ACC112 (cell line): ENCODE results near the gene MGRN1.

Experiments used
- H2AFZ ChIP-seq: fragments of 200-600 bp; sonication (generic); one replicate; pipeline ENCODE4 v1.6.0; 2017; ENCODE audit warnings: antibody characterized with exemption, low read length; ENCODE audit not compliant: unreplicated experiment
- H3K27ac ChIP-seq: fragments of 200-600 bp; sonication (generic); 2 replicates; pipeline ENCODE4 v1.5.1; 2014; ENCODE audit warnings: low read depth, mild to moderate bottlenecking, antibody characterized with exemption, low read length, moderate library complexity
- H3K27me3 ChIP-seq: fragments of 200-600 bp; sonication (generic); 2 replicates; pipeline ENCODE4 v1.6.1; 2014; ENCODE audit warnings: mild to moderate bottlenecking, antibody characterized with exemption, low read length, moderate library complexity, mixed read lengths; ENCODE audit not compliant: insufficient read depth
- H3K36me3 ChIP-seq: fragments of 200-600 bp; sonication (generic); 2 replicates; pipeline ENCODE4 v1.6.1; 2016; ENCODE audit warnings: mild to moderate bottlenecking, antibody characterized with exemption, low read length, moderate library complexity, mixed read lengths; ENCODE audit not compliant: insufficient read depth
- H3K4me1 ChIP-seq: fragments of 200-600 bp; sonication (generic); one replicate; pipeline ENCODE4 v1.6.1; 2016; ENCODE audit warnings: low read length, mixed read lengths; ENCODE audit not compliant: insufficient read depth, unreplicated experiment, control insufficient read depth
- H3K4me3 ChIP-seq: fragments of 200-600 bp; sonication (generic); 2 replicates; pipeline ENCODE4 v1.5.1; 2014; ENCODE audit warnings: mild to moderate bottlenecking, low read depth, low read length
- H3K79me2 ChIP-seq: fragments of 200-600 bp; sonication (generic); one replicate; pipeline ENCODE4 v1.6.0; 2016; ENCODE audit warnings: low read length; ENCODE audit not compliant: control insufficient read depth, unreplicated experiment, insufficient read depth

Gene MGRN1

GRCh38 chr16:4626396-4626795, 1.8 kb downstream of the MGRN1 start:
- Histone ChIP-seq H2AFZ (no peak overlapping the region), H3K4me1 (peaks cover 10% of the 10 kb centered on the region), H3K36me3 (peaks cover 6% of the 10 kb centered on the region; the same call in 1 of the 2 replicates), H3K27me3 (no peaks in the 10 kb centered on the region), H3K4me3 (peak overlapping the region; percentile 88), H3K79me2 (peaks cover 51% of the 10 kb centered on the region), H3K27ac (no peak overlapping the region)

- Histone ChIP-seq H3K27ac (no peak overlapping the region), H3K79me2 (peaks cover 68% of the 10 kb centered on the region), H3K27me3 (no peaks in the 10 kb centered on the region), H3K4me1 (peaks cover 10% of the 10 kb centered on the region), H2AFZ (no peak overlapping the region), H3K4me3 (no peak overlapping the region), H3K36me3 (peaks cover 6% of the 10 kb centered on the region; the same call in 1 of the 2 replicates)
These were observed 3.7 kb downstream of the MGRN1 start for GRCh38 chr16:4628283-4628682.

DNA sequence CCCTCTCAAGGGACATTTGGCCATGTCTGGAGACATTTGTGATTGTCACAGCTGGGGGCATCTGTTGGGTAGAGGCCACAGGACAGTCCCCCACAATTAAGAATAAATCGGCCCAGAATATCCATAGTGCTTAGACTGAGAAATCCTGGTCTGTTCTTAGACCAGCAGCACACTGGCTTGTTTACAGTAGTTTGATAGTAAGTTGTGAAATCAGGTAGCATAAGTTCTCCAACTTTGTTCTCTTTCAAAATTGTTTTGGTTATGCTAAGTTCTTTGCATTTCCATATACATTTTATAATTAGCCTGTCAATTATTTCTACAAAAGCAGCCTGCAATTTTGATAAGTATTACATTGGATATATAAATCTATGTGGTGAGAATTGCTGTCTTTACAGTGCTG, 6.8 kb downstream of the MGRN1 start:
- no peak overlapping the region for H2AFZ ChIP-seq
- no peaks in the 10 kb centered on the region for H3K27me3 ChIP-seq
- H3K27ac ChIP-seq, result no peak overlapping the region
- no peak overlapping the region for H3K4me3 ChIP-seq
- peaks cover 6% of the 10 kb centered on the region; the same call in 1 of the 2 replicates for H3K36me3 ChIP-seq
- H3K79me2 ChIP-seq, result peaks cover 77% of the 10 kb centered on the region
- H3K4me1 ChIP-seq, result peaks cover 5% of the 10 kb centered on the region

- Histone ChIP-seq H3K27me3 (no peaks in the 10 kb centered on the region), H3K4me3 (no peak overlapping the region), H3K27ac (no peak overlapping the region), H3K79me2 (peaks cover 73% of the 10 kb centered on the region), H3K4me1 (no peaks in the 10 kb centered on the region), H3K36me3 (peaks cover 6% of the 10 kb centered on the region; the same call in 1 of the 2 replicates), H2AFZ (no peak overlapping the region)
These were observed 9.4 kb downstream of the MGRN1 start for GRCh38 chr16:4633910-4634635.

GRCh38 chr16:4634768-4635167, 10.1 kb downstream of the MGRN1 start:
- Histone ChIP-seq H3K36me3 (peaks cover 6% of the 10 kb centered on the region; the same call in 1 of the 2 replicates), H3K27me3 (no peaks in the 10 kb centered on the region), H3K4me3 (no peak overlapping the region), H3K27ac (no peak overlapping the region), H3K79me2 (peaks cover 75% of the 10 kb centered on the region), H3K4me1 (no peaks in the 10 kb centered on the region), H2AFZ (no peak overlapping the region)

DNA sequence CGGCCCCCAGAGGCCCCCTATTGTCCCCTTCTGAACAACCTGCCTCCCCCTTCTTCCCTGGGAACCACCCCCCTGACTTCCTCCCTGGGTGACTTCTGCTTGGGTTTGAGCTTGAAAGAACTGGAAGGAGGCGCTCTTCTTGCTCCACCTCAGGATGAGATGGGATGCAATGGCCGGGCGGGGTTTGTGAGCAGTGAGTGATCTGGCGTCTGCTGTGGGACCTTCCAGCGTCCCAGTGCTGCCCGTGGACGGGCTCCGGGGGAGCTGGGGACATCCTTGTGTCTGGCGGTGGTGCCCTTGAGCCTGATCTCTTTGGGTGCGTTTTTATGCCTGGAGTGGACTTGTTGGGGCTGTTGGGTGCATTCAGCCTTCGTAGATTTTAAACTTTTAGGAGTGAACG, 11.6 kb downstream of the MGRN1 start:
- Histone ChIP-seq H3K4me1 (no peaks in the 10 kb centered on the region), H3K36me3 (peaks cover 2% of the 10 kb centered on the region; the same call in 1 of the 2 replicates), H3K27ac (no peak overlapping the region), H3K27me3 (no peaks in the 10 kb centered on the region), H2AFZ (no peak overlapping the region), H3K4me3 (no peak overlapping the region), H3K79me2 (peaks cover 79% of the 10 kb centered on the region)

DNA sequence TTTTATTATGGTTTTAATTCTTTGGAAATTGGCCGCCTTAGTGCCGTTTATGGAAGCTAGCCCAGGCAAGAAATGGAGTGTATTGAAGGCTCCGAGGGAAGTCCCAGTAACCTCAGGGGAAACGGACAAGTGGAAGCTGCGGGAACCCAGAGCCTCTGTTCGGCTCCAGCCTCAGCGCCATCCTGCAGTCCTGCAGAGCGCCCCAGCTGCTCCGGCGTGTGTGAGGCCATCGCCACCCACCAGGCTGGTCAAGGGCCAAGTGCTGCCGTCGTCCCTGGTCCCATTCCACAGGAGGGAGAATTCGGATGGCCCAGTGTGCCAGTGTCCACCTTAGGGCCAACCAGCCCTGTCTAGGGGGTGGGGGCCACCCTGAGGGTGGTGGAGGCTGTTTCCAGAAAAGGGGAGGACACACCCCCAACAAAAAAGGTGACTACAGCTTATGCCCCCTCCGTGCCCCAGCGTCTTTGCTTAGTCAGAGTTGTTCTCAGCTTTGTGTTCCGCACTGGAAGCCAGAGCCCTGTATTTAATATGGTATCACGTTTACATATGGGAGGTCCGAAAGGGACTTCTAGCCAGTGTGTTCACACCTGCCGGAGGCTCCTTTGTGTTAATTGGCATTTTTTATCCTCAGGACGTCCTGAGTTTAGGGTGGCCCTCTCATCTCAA, 13.0 kb downstream of the MGRN1 start:
- no peaks in the 10 kb centered on the region for H3K27me3 ChIP-seq
- no peaks in the 10 kb centered on the region for H3K36me3 ChIP-seq
- no peaks in the 10 kb centered on the region for H3K4me1 ChIP-seq
- H3K79me2 ChIP-seq, result peaks cover 70% of the 10 kb centered on the region
- no peak overlapping the region for H2AFZ ChIP-seq
- no peak overlapping the region for H3K27ac ChIP-seq
- H3K4me3 ChIP-seq, result no peak overlapping the region

DNA sequence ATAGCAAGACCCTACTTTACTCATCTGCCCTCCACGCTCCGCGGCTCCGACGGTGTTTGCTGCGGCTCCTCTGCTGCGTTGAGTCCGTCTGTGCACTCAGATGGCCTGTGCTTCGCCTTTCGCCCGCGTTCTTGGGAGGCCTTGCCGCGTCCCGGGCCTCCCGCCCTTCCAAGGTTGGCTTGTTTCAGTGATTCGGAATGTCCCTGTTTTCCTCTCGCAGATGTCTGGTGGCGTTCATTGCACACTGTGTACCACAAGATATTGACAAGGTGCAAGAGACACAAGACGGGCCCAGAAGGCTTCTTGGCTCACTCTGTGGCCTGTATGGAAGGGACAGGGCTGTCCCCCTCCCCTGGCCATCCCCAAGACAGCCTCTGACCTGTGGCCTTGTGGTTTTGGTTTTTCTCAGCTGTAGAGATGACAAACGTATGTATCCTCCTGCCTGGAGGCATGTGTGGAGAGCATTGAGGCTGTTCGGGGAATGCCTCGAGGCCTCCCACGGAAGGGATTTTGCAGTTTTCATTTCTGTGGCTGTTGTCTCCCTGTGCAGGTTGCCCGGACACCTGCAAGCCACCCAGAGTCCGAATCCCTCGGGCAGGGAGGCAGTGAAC, 15.4 kb downstream of the MGRN1 start:
- Histone ChIP-seq H3K36me3 (no peaks in the 10 kb centered on the region), H3K4me1 (no peaks in the 10 kb centered on the region), H2AFZ (no peak overlapping the region), H3K4me3 (no peak overlapping the region), H3K27me3 (no peaks in the 10 kb centered on the region), H3K79me2 (peaks cover 57% of the 10 kb centered on the region), H3K27ac (no peak overlapping the region)

- no peak overlapping the region for H2AFZ ChIP-seq
- no peaks in the 10 kb centered on the region for H3K4me1 ChIP-seq
- no peak overlapping the region for H3K27ac ChIP-seq
- no peaks in the 10 kb centered on the region for H3K27me3 ChIP-seq
- H3K36me3 ChIP-seq, result 0 out of 2 replicates have a peak, but pooled peaks cover under 1% of the 10 kb centered on the region
- H3K4me3 ChIP-seq, result no peak overlapping the region
- H3K79me2 ChIP-seq, result peaks cover 63% of the 10 kb centered on the region
These were observed 16.1 kb downstream of the MGRN1 start for GRCh38 chr16:4640572-4641305.

- no peak overlapping the region for H2AFZ ChIP-seq
- H3K27ac ChIP-seq, result no peak overlapping the region
- no peaks in the 10 kb centered on the region for H3K27me3 ChIP-seq
- no peaks in the 10 kb centered on the region for H3K4me1 ChIP-seq
- no peak overlapping the region for H3K4me3 ChIP-seq
- peaks cover 61% of the 10 kb centered on the region for H3K79me2 ChIP-seq
- H3K36me3 ChIP-seq, result 0 out of 2 replicates have a peak, but pooled peaks cover 2% of the 10 kb centered on the region
These were observed 16.7 kb downstream of the MGRN1 start for GRCh38 chr16:4641306-4641687.
